ENCODE data around the gene EPN2. TPM values are rescaled to one million over a fixed set of nuclear protein-coding genes. Genes with fewer than 3 reads are reported as not detected.

Gene EPN2
- total RNA-seq, 2 experiments from 2014 or later: 20.1 to 20.4 TPM

DNA sequence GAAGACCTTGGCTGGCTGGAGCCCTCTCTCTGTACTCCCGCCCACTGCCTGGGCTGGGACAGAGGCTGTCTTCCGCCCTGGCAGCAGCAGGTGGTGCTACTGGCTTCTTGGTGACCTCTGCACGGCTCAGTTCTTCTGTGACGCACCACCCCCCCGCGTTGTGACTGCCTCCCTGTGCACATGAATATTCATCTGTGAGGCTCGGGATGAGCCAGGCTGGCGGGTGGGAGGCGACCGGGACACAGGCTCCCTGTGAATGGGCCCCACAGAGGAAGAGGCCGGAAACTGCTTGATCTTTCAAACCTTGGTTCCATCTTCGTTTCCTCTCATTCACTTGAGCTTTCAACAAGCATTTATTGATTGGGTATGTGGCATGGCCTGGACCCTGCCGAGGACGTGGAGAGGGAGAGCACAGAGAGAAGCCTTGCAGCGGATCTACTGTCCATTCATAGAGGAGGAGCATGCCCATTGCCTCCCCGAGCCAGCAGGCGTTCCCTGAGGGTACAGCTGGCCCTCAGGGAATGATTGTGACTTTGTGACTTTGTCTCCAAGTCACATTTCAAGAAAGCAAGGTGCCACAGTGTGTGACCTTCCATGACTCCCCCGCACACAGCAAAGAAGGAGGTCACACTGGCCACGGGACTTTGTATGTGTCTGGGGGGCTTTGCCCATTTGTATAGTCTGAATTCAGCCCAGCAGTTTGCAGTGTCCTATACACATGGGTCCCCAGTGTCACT lies 80.4 kb downstream of the EPN2 start:
- Histone ChIP-seq H3K27ac (ENCODE audit: low read depth, low read length, poor library complexity, severe bottlenecking) (peak overlapping the region; percentile 45), H3K36me3 (ENCODE audit: insufficient read depth, low read length) (peaks cover 2% of the 10 kb centered on the region; the same call in 1 of the 2 replicates), H2AFZ (ENCODE audit: low read length) (peak overlapping the region; percentile 46; the same call in 1 of the 2 replicates), H3K4me3 (ENCODE audit: low read depth, low read length, poor library complexity, severe bottlenecking) (peak overlapping the region; percentile 36), H3K4me1 (ENCODE audit: insufficient read depth, low read length, poor library complexity, severe bottlenecking) (peaks cover 37% of the 10 kb centered on the region), H3K4me2 (ENCODE audit: low read length) (peak overlapping the region; percentile 63), H3K9me2 (ENCODE audit: insufficient read depth, low read length) (no peaks in the 10 kb centered on the region), H4K20me1 (ENCODE audit: insufficient read depth, low read length) (no peaks in the 10 kb centered on the region), H3K9me3 (ENCODE audit: low read length) (no peaks in the 10 kb centered on the region), H3K79me2 (ENCODE audit: insufficient read depth, low read depth, low read length) (no peaks in the 10 kb centered on the region)
- no TSS peak for BruUV-seq (replicated peaks)
- DNase-seq (ENCODE audit: low spot score): peak; percentile 91
- TF ChIP-seq, protein P1, sequence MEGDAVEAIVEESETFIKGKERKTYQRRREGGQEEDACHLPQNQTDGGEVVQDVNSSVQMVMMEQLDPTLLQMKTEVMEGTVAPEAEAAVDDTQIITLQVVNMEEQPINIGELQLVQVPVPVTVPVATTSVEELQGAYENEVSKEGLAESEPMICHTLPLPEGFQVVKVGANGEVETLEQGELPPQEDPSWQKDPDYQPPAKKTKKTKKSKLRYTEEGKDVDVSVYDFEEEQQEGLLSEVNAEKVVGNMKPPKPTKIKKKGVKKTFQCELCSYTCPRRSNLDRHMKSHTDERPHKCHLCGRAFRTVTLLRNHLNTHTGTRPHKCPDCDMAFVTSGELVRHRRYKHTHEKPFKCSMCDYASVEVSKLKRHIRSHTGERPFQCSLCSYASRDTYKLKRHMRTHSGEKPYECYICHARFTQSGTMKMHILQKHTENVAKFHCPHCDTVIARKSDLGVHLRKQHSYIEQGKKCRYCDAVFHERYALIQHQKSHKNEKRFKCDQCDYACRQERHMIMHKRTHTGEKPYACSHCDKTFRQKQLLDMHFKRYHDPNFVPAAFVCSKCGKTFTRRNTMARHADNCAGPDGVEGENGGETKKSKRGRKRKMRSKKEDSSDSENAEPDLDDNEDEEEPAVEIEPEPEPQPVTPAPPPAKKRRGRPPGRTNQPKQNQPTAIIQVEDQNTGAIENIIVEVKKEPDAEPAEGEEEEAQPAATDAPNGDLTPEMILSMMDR (conservative IDR thresholded peaks at IDR 0.05; ENCODE audit: low read length): peak; percentile 75
- TF ChIP-seq EZH2phosphoT487 (IDR thresholded peaks at IDR 0.05; ENCODE audit: borderline replicate concordance, low read depth, low read length): no peak
- CTCF ChIA-PET (ENCODE audit: unreplicated experiment): interaction anchor here (1.5 kb wide), 1 partner anchor 21 kb away, joined by 3 read pairs; no protein-coding TSS in a partner anchor
- intact Hi-C loops (cut with micrococcal nuclease; ENCODE audit: unreplicated experiment): loop anchor here (1.0 kb wide), 2 partner anchors 21 to 130 kb away; no protein-coding TSS in a partner anchor
- POLR2A ChIA-PET: interaction anchor here (0.6 kb wide), 1 partner anchor 51 kb away, joined by 3 read pairs; no protein-coding TSS in a partner anchor

DNA sequence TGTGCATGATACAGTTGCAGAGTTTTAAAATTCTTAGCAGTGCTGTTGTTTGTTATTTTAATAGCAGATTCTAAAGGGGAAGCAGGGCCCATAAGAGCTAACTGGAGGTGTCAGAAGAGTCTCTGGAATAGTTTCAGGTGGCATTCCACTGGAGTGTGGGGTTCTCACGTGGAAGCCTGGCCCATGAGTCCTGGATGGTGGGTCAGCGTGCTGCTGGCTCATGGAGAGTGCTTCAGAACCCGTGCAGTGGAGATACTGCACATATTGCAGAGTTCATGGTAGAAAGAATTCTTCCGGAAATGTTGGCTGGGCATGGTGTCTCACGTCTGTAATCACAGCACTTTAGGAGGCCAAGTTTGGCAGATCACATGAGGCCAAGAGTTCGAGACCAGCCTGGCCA lies 81.4 kb downstream of the EPN2 start:
- no TSS peak for BruUV-seq (replicated peaks)
- POLR2A ChIA-PET: no interaction called here
- CTCF ChIA-PET (ENCODE audit: unreplicated experiment): interaction anchor here (1.5 kb wide), 1 partner anchor 20 kb away, joined by 3 read pairs; no protein-coding TSS in a partner anchor

More for the DNA sequence above, 81.4 kb downstream of the EPN2 start:
- no peaks in the 10 kb centered on the region for H3K36me3 ChIP-seq (ENCODE audit: insufficient read depth, low read length)
- no peak overlapping the region for H3K27ac ChIP-seq (ENCODE audit: low read depth, low read length, poor library complexity, severe bottlenecking)
- no peaks in the 10 kb centered on the region for H3K9me2 ChIP-seq (ENCODE audit: insufficient read depth, low read length)
- H3K4me1 ChIP-seq (ENCODE audit: insufficient read depth, low read length, poor library complexity, severe bottlenecking): peaks cover 26% of the 10 kb centered on the region
- H3K4me2 ChIP-seq (ENCODE audit: low read length): no peak overlapping the region
- no peaks in the 10 kb centered on the region for H4K20me1 ChIP-seq (ENCODE audit: insufficient read depth, low read length)
- H2AFZ ChIP-seq (ENCODE audit: low read length): no peak overlapping the region
- TF ChIP-seq EZH2phosphoT487 (IDR thresholded peaks at IDR 0.05; ENCODE audit: borderline replicate concordance, low read depth, low read length): no peak
- TF ChIP-seq, protein P1 (conservative IDR thresholded peaks at IDR 0.05; ENCODE audit: low read length): no peak
- no peak overlapping the region for H3K4me3 ChIP-seq (ENCODE audit: low read depth, low read length, poor library complexity, severe bottlenecking)
- H3K79me2 ChIP-seq (ENCODE audit: insufficient read depth, low read depth, low read length): no peaks in the 10 kb centered on the region
- no peaks in the 10 kb centered on the region for H3K9me3 ChIP-seq (ENCODE audit: low read length)
- intact Hi-C loops (cut with micrococcal nuclease; ENCODE audit: unreplicated experiment): no loop called here
- DNase-seq (ENCODE audit: low spot score): no peak

Data from OCI-LY7 (cell line).